Vagina (tissue), 2 donors: ENCODE results near the gene SLC19A1.

Source experiments
- CTCF ChIP-seq, 3 experiments: fragments of 450-650 bp in 2 of 3; fragments of 200-600 bp in 1 of 3; sonication (generic) in 1 of 3; IDR thresholded peaks; one replicate each; pipeline ENCODE4 v1.5.1; 2017 to 2019; ENCODE audit warnings: antibody characterized with exemption in 3 of 3, mild to moderate bottlenecking in 2 of 3, moderate library complexity in 2 of 3
- POLR2A ChIP-seq, 2 donors: fragments of 450-650 bp; IDR thresholded peaks; one replicate each; pipeline ENCODE4 v1.6.1; 2017; ENCODE audit warnings: antibody characterized with exemption in 2 of 2, mild to moderate bottlenecking in 2 of 2, moderate library complexity in 2 of 2
- POLR2AphosphoS5 ChIP-seq, 2 donors: sonication (generic); formaldehyde crosslinking; IDR thresholded peaks; one replicate each; pipeline ENCODE4 v1.9.0; 2017; ENCODE audit warnings: antibody characterized with exemption in 2 of 2, mild to moderate bottlenecking in 2 of 2, low read depth in 1 of 2; ENCODE audit not compliant: insufficient read depth in 1 of 2

GRCh38 chr21:45540601-45540970 lies 1.7 kb downstream of the SLC19A1 start:
- TF ChIP-seq POLR2AphosphoS5 (IDR thresholded peaks at IDR 0.05; ENCODE audit: insufficient read depth in 1 of 2, low read depth in 1 of 2) (no peak), CTCF (IDR thresholded peaks at IDR 0.05) (no peak), POLR2A (IDR thresholded peaks at IDR 0.05) (no peak)
